NT2/D1 (cell line): ENCODE data around the gene PTCH2.
"Not testable (repeated sequence)": the region's sequence is repeated elsewhere in the genome, so short reads cannot be mapped to it uniquely, and the experiment has no call there.

Source experiments
- DNase-seq: peaks from one replicate; pipeline ENCODE4 v3.0.0-alpha.2; 2011; ENCODE audit warnings: low read depth, low spot score
- H3K27me3 ChIP-seq: 2 replicates; pipeline ENCODE4 v1.6.0; 2011; ENCODE audit warnings: mild to moderate bottlenecking; ENCODE audit not compliant: insufficient read length, insufficient read depth
- H3K36me3 ChIP-seq: 2 replicates; pipeline ENCODE4 v1.6.1; 2011; ENCODE audit warnings: mild to moderate bottlenecking, low read length, mixed read lengths; ENCODE audit not compliant: insufficient read depth, insufficient read length
- H3K4me1 ChIP-seq: 2 replicates; pipeline ENCODE4 v1.5.1; 2011; ENCODE audit not compliant: insufficient read depth, insufficient read length
- H3K4me3 ChIP-seq: 2 replicates; pipeline ENCODE4 v1.5.1; 2011; ENCODE audit warnings: low read depth; ENCODE audit not compliant: insufficient read length
- H3K9ac ChIP-seq: 2 replicates; pipeline ENCODE4 v1.6.0; 2011; ENCODE audit warnings: low read depth; ENCODE audit not compliant: insufficient read length
- H3K9me3 ChIP-seq: 2 replicates; pipeline ENCODE4 v1.5.1; 2011; ENCODE audit warnings: mild to moderate bottlenecking, low read length; ENCODE audit not compliant: insufficient read depth
- SUZ12 ChIP-seq: IDR thresholded peaks from 2 replicates; pipeline ENCODE4 v1.6.1; 2011; ENCODE audit not compliant: insufficient read length, insufficient read depth; ENCODE audit errors: extremely low read depth
- YY1 ChIP-seq: IDR thresholded peaks from 2 replicates; pipeline ENCODE4 v1.6.1; 2011; ENCODE audit not compliant: insufficient read length, insufficient read depth
- ZNF274 ChIP-seq: IDR thresholded peaks from 2 replicates; pipeline ENCODE4 v1.6.1; 2011; ENCODE audit warnings: mild to moderate bottlenecking, low read depth, low read length

The PTCH2 gene

GRCh38 chr1:44839576-44839975 is 3.5 kb downstream of the PTCH2 start:
- H3K4me3 ChIP-seq = no peak overlapping the region
- H3K36me3 ChIP-seq = no peaks in the 10 kb centered on the region
- TF ChIP-seq SUZ12 = no peak
- TF ChIP-seq YY1 = no peak
- no peak for TF ChIP-seq ZNF274
- DNase-seq = no peak
- H3K9ac ChIP-seq = no peak overlapping the region
- peaks cover 19% of the 10 kb centered on the region for H3K27me3 ChIP-seq
- peaks cover 8% of the 10 kb centered on the region for H3K4me1 ChIP-seq
- H3K9me3 ChIP-seq = no peaks in the 10 kb centered on the region

GRCh38 chr1:44838294-44838693 is 4.8 kb downstream of the PTCH2 start:
- H3K4me1 ChIP-seq, H3K36me3 ChIP-seq, H3K4me3 ChIP-seq, H3K9me3 ChIP-seq, DNase-seq, H3K9ac ChIP-seq: not testable (repeated sequence)
- H3K27me3 ChIP-seq = peaks cover 19% of the 10 kb centered on the region

GRCh38 chr1:44835738-44836675 is 7.0 kb downstream of the PTCH2 start:
- Histone ChIP-seq H3K4me3 (no peak overlapping the region), H3K9me3 (no peaks in the 10 kb centered on the region), H3K4me1 (peaks cover 18% of the 10 kb centered on the region), H3K9ac (no peak overlapping the region), H3K27me3 (peaks cover 1% of the 10 kb centered on the region), H3K36me3 (no peaks in the 10 kb centered on the region)
- DNase-seq = peak; percentile 96
- TF ChIP-seq SUZ12 (no peak), ZNF274 (no peak), YY1 (no peak)

- TF ChIP-seq YY1 (no peak), ZNF274 (no peak), SUZ12 (no peak)
- Histone ChIP-seq H3K9me3 (no peaks in the 10 kb centered on the region), H3K36me3 (peaks cover 3% of the 10 kb centered on the region), H3K4me3 (no peak overlapping the region), H3K4me1 (peaks cover 22% of the 10 kb centered on the region), H3K9ac (no peak overlapping the region), H3K27me3 (no peaks in the 10 kb centered on the region)
- DNase-seq = no peak
Observed at GRCh38 chr1:44834328-44834727, 8.7 kb downstream of the PTCH2 start.

- H3K9ac ChIP-seq = peak overlapping the region; percentile 69
- peaks cover 31% of the 10 kb centered on the region for H3K4me1 ChIP-seq
- no peak overlapping the region for H3K4me3 ChIP-seq
- H3K27me3 ChIP-seq = no peaks in the 10 kb centered on the region
- peaks cover 6% of the 10 kb centered on the region for H3K36me3 ChIP-seq
- no peaks in the 10 kb centered on the region for H3K9me3 ChIP-seq
- TF ChIP-seq ZNF274 = no peak
- no peak for TF ChIP-seq SUZ12
- no peak for TF ChIP-seq YY1
- no peak for DNase-seq
Observed at GRCh38 chr1:44832056-44832705, 10.9 kb downstream of the PTCH2 start.

- Histone ChIP-seq H3K9me3 (no peaks in the 10 kb centered on the region), H3K4me3 (no peak overlapping the region), H3K36me3 (peaks cover 6% of the 10 kb centered on the region), H3K4me1 (peaks cover 37% of the 10 kb centered on the region), H3K27me3 (no peaks in the 10 kb centered on the region), H3K9ac (no peak overlapping the region)
- no peak for DNase-seq
- no peak for TF ChIP-seq ZNF274
- no peak for TF ChIP-seq SUZ12
- no peak for TF ChIP-seq YY1
Observed at GRCh38 chr1:44831516-44831915, 11.5 kb downstream of the PTCH2 start.

GRCh38 chr1:44830900-44831304 is 12.2 kb downstream of the PTCH2 start:
- no peaks in the 10 kb centered on the region for H3K27me3 ChIP-seq

More at GRCh38 chr1:44830900-44831304, 12.2 kb downstream of the PTCH2 start:
- no peak for DNase-seq
- TF ChIP-seq SUZ12 (no peak), YY1 (no peak), ZNF274 (no peak)
- Histone ChIP-seq H3K9ac (peak overlapping the region; percentile 14), H3K36me3 (peaks cover 6% of the 10 kb centered on the region), H3K4me3 (no peak overlapping the region), H3K9me3 (no peaks in the 10 kb centered on the region), H3K4me1 (peaks cover 42% of the 10 kb centered on the region)
